Cerebellar nuclear complex (tissue), 1 donor: Measurements from ENCODE around the gene TM6SF1.
"Not testable (repeated sequence)": the region's sequence is repeated elsewhere in the genome, so short reads cannot be mapped to it uniquely, and the experiment has no call there.

Experiments used
- DNase-seq, 2 experiments: peaks; one replicate each; lab custom pipeline; 2025; lab: John Stamatoyannopoulos, UW

TM6SF1 gene

GRCh38 chr15:83115831-83116565 is 8.6 kb downstream of the TM6SF1 start:
- DNase-seq: no peak

- no peak for DNase-seq
These were observed 10.9 kb downstream of the TM6SF1 start for GRCh38 chr15:83118291-83118827.

GRCh38 chr15:83118968-83119367 is 11.5 kb downstream of the TM6SF1 start:
- no peak for DNase-seq

DNA sequence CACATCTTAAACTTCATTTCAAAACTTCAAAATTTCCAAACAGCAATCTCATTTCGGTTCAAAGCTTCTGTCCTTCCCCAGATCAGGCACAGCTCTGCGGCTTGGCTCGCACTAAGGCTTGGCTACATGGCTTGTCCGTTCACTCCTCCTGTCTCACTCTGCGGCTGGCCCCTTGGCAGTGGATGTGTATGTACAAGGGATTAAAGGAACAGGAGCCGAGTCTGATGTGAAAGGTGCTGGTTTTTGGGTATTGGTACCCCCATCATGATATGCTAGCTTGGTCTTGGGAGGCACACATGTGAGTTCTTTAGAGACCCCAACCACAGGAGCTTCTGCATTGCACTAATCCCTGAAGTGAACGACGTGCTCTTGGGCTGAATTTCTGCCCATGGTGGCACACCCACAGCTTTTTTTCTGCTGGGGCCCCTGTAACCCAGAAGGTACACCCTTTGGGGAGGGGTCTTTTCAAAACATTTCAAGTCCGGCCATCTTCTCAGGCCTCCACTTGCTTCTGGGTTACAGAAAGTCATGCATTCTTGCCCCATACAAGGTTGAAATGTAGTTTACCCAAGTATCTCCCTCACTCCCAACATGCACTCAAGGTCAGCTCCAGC is 12.6 kb downstream of the TM6SF1 start:
- no peak for DNase-seq

DNA sequence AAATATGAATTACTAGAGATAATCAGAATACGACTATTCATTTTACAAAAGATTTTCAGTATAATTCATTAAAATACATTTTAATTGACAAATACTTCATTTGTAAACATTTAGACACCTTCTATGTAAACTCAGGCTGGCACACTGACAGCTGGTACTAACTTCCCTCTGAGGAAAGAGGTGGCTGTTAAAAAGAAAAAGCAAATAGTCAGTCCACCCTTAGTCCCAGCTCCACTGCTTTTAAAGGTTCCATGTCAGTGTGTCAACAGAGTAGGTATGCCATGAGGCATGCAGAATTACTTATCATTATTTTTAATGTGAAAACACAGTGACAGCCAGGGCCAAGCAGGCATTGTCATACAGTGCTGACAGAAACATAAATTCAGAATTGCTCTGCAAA is 16.1 kb downstream of the TM6SF1 start:
- no peak for DNase-seq

DNA sequence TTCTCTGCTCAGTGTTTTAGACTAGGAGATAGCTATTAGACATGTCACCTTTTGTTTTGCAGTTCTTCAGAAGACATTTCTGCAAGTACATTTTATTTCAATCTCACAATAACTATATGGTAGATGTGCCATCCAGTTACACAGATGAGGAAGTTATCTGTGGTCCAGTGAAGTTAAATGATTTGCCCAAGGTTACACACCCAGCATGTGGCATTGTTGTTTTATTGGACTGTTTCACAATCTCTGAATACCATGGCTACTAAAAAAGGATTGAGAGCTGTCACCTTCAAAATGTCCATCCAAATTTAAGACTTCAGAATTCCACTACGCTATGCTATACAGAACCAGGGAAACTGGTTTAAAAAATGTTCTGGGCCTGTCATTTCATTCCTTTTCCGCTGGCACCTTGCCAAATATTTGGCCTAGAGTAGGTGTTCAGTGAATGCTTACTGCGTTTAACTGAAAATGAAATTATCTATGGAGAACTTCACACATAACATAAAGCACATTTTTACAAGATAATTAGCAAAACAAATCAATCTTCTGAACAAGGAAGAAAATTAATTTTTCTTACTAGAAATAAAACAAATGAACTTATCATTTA is 20.2 kb downstream of the TM6SF1 start:
- no peak for DNase-seq

GRCh38 chr15:83129791-83130190 is 22.3 kb downstream of the TM6SF1 start:
- DNase-seq: no peak

DNA sequence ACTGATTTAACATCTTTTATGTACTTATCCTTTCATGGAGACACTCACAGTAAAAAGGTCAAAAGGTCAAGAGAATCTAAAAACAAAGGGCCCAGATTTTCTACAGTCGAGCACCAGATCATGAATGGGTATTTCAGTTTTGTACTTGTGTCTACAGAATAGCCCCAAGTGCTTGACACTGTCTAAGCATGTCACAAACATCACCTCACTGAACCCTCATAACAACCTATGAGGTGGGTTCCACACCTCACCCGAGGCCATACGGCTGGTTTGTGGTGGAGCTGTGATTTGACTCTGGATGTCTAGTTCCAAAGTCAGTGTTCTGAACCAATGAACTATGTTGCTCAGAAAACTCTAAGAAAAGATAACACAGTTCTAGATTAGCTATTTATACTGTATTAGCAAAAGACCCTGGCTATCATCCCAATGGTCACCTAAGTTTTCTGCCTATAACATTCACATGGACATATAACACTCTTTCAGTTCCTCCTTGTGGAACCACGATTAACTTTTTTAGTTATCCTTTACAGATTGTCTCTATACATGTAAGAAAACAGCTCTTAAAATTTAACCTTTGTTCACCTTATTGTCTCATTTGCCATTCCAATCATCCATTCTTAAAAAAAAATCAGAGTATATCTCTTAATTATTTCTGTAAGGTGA is 25.5 kb downstream of the TM6SF1 start:
- DNase-seq: no peak

DNA sequence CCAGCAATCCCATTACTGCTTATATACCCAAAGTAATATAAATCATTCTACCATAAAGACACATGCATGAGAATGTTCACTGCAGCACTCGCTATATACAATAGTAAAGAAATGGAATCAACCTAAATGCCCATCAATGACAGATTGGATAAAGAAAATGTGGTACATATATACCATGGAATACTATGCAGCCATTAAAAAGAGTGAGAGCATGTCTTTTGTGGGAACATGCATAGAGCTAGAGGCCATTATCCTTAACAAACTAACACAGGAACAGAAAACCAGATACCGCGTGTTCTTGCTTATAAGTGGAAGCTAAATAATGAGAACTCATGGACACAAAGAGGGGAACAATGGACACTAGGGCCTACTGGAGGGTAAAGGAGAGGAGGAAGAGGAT is 34.7 kb downstream of the TM6SF1 start:
- DNase-seq: not testable (repeated sequence)

GRCh38 chr15:83144771-83145170 is 37.3 kb downstream of the TM6SF1 start:
- no peak for DNase-seq

- no peak for DNase-seq
These were observed 45.8 kb downstream of the TM6SF1 start for GRCh38 chr15:83153288-83153687.

- no peak for DNase-seq
These were observed 48.5 kb downstream of the TM6SF1 start for GRCh38 chr15:83155942-83156341.

GRCh38 chr15:83158393-83158792 is 50.9 kb downstream of the TM6SF1 start:
- no peak for DNase-seq

GRCh38 chr15:83160741-83161140 is 53.3 kb downstream of the TM6SF1 start:
- DNase-seq: no peak

- no peak for DNase-seq
These were observed 55.6 kb downstream of the TM6SF1 start for GRCh38 chr15:83163032-83163431.

GRCh38 chr15:83164111-83164770 is 56.8 kb downstream of the TM6SF1 start:
- no peak for DNase-seq

DNA sequence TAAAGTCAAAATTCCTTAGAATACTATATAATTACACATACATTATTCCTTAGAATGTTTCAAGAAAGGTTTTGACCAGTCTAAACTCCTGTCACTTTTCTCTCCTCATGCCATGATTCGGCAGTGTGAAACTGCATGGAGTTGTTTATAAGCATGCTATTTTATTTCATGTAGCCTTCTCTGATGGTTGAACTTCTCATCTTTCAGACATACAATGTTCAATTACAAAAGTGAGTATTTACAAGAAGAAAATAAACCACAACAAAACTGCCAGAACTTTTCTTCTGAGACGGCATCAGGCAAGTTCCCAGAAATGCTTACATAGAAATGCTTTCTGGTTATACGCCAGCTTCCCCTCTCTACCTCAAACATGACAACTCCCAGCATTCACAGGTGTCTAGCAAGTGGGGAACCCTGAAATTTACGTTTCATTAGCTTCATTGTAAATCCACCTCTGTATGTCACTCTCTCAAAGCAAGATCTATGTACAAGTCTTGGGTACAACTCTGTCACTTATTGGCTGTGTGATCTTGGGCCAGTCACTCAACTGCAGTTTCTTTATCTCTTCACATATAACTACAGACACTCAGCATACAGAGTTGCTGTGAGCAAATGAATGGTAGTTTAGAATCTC is 57.4 kb downstream of the TM6SF1 start:
- DNase-seq: no peak

DNA sequence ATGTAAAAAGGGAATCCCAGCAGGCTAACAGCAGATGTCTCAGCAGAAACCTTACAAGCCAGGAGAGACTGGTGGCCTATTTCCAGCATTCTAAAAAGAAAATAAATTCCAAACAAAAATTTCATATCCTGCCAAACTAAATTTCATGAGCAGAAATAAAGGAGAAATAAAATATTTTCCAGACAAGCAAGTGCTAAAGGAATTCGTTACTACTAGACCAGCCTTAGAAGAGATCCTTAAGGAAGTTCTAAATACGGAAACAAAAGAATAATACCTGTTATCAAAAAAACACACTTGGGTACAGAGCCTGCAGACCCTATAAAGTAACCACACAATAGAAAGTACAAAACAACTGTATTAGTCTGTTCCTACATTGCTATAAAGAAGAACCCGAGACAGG is 58.8 kb downstream of the TM6SF1 start:
- no peak for DNase-seq

DNA sequence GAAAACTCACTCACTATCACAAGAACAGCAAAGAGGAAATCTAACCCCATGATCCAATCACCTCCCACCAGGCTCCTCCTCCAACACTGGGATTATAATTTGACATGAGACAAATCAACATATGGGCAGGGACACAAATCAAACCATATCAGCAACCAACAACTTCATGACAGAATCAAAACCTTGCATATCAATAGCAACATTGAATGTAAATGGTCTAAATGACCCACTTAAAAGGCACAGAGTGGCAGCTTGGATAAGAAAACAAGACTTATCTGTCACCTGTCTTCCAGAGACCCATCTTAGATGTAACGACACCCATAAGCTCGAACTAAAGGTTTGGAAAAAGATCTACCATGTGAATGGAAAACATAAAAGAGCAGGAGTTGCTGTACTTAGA is 59.4 kb downstream of the TM6SF1 start:
- DNase-seq: no peak

DNA sequence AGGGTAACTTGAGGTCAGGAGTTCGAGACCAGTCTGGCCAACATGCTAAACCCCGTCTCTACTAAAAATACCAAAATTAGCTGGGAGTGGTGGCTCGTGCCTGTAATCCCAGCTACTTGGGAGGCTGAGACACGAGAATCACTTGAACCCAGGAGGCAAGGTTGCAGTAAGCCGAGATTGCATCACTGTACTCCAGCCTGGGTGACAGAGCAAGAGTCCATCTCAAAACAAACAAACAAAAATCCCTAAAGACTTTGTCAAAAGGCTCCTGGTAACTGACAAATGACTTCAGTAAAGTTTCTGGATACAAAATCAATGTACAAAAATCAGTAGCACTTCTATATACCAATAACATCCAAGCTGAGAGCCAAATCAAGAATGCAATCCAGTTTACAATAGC is 62.1 kb downstream of the TM6SF1 start:
- DNase-seq: not testable (repeated sequence)

DNA sequence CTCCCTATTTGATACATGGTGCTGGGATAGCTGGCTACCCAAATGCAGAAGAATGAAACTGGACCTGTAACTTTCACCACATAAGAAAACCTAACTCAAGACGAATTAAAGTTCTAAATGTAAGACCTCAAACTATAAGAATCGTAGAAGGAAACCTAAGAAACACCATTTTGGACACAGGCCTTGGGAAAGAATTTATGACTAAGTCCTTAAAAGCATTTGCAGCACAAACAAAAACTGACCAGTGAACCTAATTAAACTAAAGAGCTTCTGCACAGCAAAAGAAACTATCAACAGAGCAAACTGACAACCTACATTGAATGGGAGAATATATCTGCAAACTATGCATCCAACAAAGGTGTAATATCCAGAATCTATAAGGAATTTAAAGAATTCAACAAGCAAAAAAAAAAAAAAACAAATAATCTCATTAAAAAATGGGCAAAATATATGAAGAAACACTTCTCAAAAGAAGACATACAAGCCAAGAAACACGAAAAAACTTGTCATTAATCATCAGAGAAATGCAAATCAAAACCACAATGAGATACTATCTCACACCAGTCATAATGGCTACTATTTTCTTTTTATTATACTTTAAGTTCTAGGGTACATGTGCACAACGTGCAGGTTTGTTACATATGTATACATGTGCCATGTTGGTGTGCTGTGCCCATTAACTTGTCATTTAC is 63.2 kb downstream of the TM6SF1 start:
- DNase-seq: no peak
